Measurements from ENCODE around the gene PRICKLE2. TPM values are rescaled to one million over a fixed set of nuclear protein-coding genes. Genes with fewer than 3 reads are reported as not detected.

The PRICKLE2 gene
- polyA plus RNA-seq, 3 donors, result not detected

GRCh38 chr3:64103131-64103530 is 122.1 kb downstream of the PRICKLE2 start:
- Mint-ChIP-seq H3K4me1 (no peaks in the 10 kb centered on the region), H3K27ac (no peak overlapping the region), H3K9me3 (peaks cover 0 to 3% (median 0%) of the 10 kb centered on the region in 7 donors), H3K4me3 (no peak overlapping the region), H3K27me3 (ENCODE audit: low read depth in 3 of 3) (peaks cover 0 to 2% (median 2%) of the 10 kb centered on the region in 3 donors), H3K36me3 (no peaks in the 10 kb centered on the region)
- Histone ChIP-seq H3K4me1 (ENCODE audit: control insufficient read depth in 1 of 2, insufficient read depth in 2 of 2, low read length in 2 of 2) (no peaks in the 10 kb centered on the region), H3K9ac (ENCODE audit: insufficient read depth, low read length, poor library complexity, severe bottlenecking) (no peak overlapping the region), H3K27ac (ENCODE audit: low read depth in 1 of 2, low read length in 2 of 2) (no peak overlapping the region), H3K36me3 (replicated peaks in 1 of 2; ENCODE audit: control insufficient read depth in 1 of 2, insufficient read depth in 2 of 2, low read length in 2 of 2) (no peaks in the 10 kb centered on the region), H3K4me2 (replicated peaks; ENCODE audit: extremely low read depth, low read length, poor library complexity, severe bottlenecking) (no peak overlapping the region), H3K4me3 (replicated peaks in 1 of 3; ENCODE audit: low read depth in 2 of 3, low read length in 3 of 3) (no peak overlapping the region), H3K79me2 (ENCODE audit: insufficient read depth, low read length) (no peaks in the 10 kb centered on the region), H3K27me3 (ENCODE audit: control insufficient read depth in 2 of 2, insufficient read depth in 2 of 2, low read length in 2 of 2) (no peaks in the 10 kb centered on the region), H4K20me1 (ENCODE audit: insufficient read depth, low read length) (no peaks in the 10 kb centered on the region), H2AFZ (ENCODE audit: insufficient read depth, low read depth, low read length, poor library complexity, severe bottlenecking) (no peak overlapping the region), H3K9me3 (replicated peaks in 1 of 2; ENCODE audit: control insufficient read depth in 1 of 2, insufficient read depth in 1 of 2, low read length in 2 of 2) (no peaks in the 10 kb centered on the region)
- WGBS (ENCODE audit: insufficient coverage), result no CpG with 5 or more reads among the region's 2 CpGs
- intact Hi-C loops (cut with micrococcal nuclease), result no loop called here
- no peak for DNase-seq
- TF ChIP-seq CTCF (IDR thresholded peaks at IDR 0.05), result no peak

- no peaks in the 10 kb centered on the region for H3K36me3 Mint-ChIP-seq
- no peak for DNase-seq
- Histone ChIP-seq H3K4me1 (ENCODE audit: control insufficient read depth in 1 of 2, insufficient read depth in 2 of 2, low read length in 2 of 2) (no peaks in the 10 kb centered on the region), H3K36me3 (replicated peaks in 1 of 2; ENCODE audit: control insufficient read depth in 1 of 2, insufficient read depth in 2 of 2, low read length in 2 of 2) (no peaks in the 10 kb centered on the region), H2AFZ (ENCODE audit: insufficient read depth, low read depth, low read length, poor library complexity, severe bottlenecking) (no peak overlapping the region), H3K27me3 (ENCODE audit: control insufficient read depth in 2 of 2, insufficient read depth in 2 of 2, low read length in 2 of 2) (no peaks in the 10 kb centered on the region), H3K79me2 (ENCODE audit: insufficient read depth, low read length) (no peaks in the 10 kb centered on the region), H3K27ac (ENCODE audit: low read depth in 1 of 2, low read length in 2 of 2) (no peak overlapping the region), H3K4me3 (replicated peaks in 1 of 3; ENCODE audit: low read depth in 2 of 3, low read length in 3 of 3) (no peak overlapping the region), H4K20me1 (ENCODE audit: insufficient read depth, low read length) (no peaks in the 10 kb centered on the region), H3K4me2 (replicated peaks; ENCODE audit: extremely low read depth, low read length, poor library complexity, severe bottlenecking) (no peak overlapping the region), H3K9me3 (replicated peaks in 1 of 2; ENCODE audit: control insufficient read depth in 1 of 2, insufficient read depth in 1 of 2, low read length in 2 of 2) (no peaks in the 10 kb centered on the region), H3K9ac (ENCODE audit: insufficient read depth, low read length, poor library complexity, severe bottlenecking) (no peak overlapping the region)
- WGBS (ENCODE audit: insufficient coverage), result no CpG with 5 or more reads among the region's 2 CpGs
- H3K27me3 Mint-ChIP-seq (ENCODE audit: low read depth in 3 of 3), result peaks cover 2 to 3% (median 2%) of the 10 kb centered on the region in 3 donors
- H3K4me1 Mint-ChIP-seq, result no peaks in the 10 kb centered on the region
- no peak overlapping the region for H3K27ac Mint-ChIP-seq
- no peak for TF ChIP-seq CTCF (IDR thresholded peaks at IDR 0.05)
- H3K4me3 Mint-ChIP-seq, result no peak overlapping the region
- intact Hi-C loops (cut with micrococcal nuclease), result no loop called here
- H3K9me3 Mint-ChIP-seq, result peaks cover 0 to 3% (median 0%) of the 10 kb centered on the region in 7 donors
Measured at GRCh38 chr3:64102147-64102546, 123.1 kb downstream of the PRICKLE2 start.

Measured in CD14-positive monocyte (primary cell).